GM19351 (cell line): ENCODE measurements around the gene TAPBP.
A peak's percentile ranks its signal among the peaks of the same experiment; 100 is the strongest.
"Not testable (repeated sequence)": the region's sequence is repeated elsewhere in the genome, so short reads cannot be mapped to it uniquely, and the experiment has no call there.

ENCODE experiments used
- ATAC-seq: cut with Tn5 transposase; IDR thresholded peaks from one replicate; pipeline ENCODE4 v1.9.1; 2021; ENCODE audit warnings: mild to moderate bottlenecking, moderate library complexity; ENCODE audit not compliant: unreplicated experiment

TAPBP gene

GRCh38 chr6:33277663-33278391, 36.1 kb downstream of the TAPBP start:
- ATAC-seq = peak; percentile 11

- ATAC-seq = peak; percentile 52
Measured at GRCh38 chr6:33276864-33277662, 36.8 kb downstream of the TAPBP start, which contains the start of gene B3GALT4. TSS of gene B3GALT4 (plus strand) at chr6:33277123. CDS start at chr6:33277420, 297 bp downstream.

DNA sequence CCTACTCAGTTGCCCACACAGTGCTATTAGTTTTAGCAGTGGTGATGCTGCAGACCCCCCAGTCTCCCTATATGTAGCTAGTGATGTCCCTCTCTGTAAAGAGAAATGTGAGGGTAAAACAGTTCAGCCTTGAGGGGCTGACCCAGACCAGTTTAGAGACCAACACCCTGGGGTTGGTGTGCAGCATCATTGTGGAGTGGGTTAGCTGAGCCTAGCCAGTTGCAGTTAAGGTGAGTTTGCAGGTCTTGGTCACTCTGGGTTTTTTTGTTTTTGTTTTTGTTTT, 37.4 kb downstream of the TAPBP start:
- ATAC-seq = no peak

- ATAC-seq = not testable (repeated sequence)
Measured at GRCh38 chr6:33275795-33276580, 37.9 kb downstream of the TAPBP start.

DNA sequence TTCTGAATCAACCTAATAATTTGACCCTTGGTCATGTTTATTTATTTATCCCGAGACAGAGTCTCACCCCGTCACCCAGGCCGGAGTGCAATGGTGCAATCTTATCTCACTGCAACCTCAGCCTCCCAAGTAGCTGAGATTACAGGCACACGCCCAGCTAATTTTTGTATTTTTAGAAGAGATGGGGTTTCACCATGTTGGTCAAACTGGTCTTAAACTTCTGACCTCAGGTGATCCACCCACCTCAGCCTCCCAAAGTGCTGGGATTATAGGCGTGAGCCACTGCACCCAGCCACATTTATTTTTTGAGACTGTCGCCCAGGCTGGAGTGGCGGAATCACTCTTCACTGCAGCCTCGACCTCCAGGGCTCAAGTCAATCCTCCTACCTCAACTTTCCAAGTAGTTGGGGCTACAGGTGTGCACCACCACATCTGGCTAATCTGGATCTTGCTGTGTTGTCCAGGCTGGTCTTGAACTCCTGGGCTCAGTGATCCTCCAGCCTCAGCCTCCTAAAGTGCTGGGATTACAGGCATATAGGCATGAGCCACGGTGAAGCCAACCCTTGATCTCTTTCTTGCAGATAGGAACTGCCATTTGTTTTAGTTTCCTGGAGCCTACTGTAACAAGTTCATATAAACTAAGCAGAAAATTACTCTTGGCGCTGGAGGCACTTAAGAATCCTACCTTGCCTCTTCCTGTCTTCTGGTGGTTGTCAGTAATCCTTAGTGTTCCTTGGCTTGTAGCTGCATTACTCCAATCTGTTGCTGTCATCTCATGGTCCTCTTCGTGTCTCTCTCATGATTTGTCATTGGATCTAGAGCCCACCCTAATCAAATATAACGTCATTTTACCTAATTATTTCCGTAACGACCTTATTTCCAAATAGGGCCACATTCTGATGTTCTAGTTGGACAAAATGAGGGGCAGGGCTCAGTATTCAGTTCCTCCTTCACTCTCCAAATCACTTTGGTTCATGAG, 39.7 kb downstream of the TAPBP start:
- ATAC-seq = no peak

GRCh38 chr6:33273129-33273923, 40.6 kb downstream of the TAPBP start:
- ATAC-seq = no peak

DNA sequence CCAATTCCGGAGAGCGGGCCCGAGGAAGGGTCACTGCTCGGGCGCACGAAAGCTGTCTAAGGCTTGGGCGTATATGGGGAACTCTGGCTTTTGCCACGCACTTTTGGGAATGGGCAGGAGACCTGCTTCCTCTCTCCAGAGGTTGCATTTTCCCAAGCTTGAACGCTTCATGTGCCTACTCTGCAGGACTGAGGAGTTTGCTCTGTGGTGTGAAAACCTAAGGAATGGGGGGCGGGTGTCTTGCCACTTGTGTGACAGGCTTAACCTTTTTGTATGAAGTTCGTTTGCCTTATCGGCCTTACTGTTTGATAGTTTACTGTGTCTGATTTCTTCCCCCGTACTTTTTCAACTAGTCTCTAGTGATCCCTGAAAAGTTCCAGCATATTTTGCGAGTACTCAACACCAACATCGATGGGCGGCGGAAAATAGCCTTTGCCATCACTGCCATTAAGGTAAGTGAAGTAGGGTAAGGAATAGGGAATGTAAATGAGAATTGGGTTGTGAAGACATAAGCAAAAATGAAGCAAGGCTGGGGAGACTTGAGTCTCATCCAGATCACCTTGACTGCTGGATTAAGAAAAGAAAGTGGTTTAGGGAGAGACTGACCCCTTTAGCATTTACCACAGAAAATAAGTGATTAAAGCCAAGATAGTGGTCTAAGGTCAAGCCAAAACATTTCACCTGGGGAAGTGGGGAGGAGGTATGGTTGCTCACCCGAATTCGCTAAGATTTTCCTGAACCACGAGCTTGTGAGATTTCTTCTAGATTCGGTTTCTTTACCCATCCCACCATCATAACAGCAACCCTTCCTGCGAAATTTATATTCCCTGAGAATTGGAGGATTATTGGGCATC, 41.4 kb downstream of the TAPBP start:
- peak; percentile 12 for ATAC-seq

DNA sequence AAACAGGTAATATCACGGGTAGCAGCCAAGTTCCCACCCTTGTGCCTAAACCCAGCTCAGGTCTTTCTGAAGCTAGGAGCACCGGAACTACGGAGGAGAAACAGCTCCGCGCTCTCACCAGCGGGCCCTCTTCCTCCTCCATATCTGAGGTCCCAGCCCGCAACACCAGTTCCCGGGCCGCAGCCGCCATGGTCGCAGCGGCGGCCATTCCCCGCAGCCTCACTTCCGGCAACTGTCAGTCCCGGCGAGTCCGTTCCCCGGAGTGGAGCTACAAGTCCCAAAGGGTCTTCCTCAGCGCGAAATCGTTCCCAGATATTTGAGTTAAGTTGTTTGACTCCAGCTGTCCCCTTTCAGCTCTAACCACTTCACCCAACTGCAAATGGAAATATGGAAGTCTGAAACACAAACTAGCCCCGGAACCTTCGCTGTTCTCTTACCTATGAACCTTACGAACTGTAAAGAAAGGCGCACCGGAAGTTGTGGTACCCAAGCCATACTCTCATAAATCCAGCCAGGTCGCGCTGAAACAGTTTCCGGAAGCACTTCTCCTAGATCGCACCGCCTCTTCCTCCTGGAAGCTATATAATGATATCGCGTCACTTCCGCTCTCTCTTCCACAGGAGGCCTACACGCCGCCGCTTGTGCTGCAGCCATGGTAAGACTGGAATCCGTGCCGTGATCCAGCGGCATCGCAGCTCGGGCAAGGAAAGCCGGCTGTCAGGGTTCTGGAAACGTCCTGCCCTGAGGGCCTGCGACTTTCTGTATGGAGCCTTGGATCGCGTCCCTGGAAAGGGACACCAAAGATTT, 42.2 kb downstream of the TAPBP start, which contains the start of the genes RPS18 and VPS52:
Gene RPS18 (plus strand): TSS at position 608 of the 807 bp plus-strand sequence. CDS start 45 bp downstream, at position 653.
Gene VPS52 (minus strand): TSS at position 409 of the 807 bp plus-strand sequence. CDS start 201 bp downstream, at position 208.
- ATAC-seq = peak; percentile 69

GRCh38 chr6:33271117-33271467, 42.8 kb downstream of the TAPBP start:
- ATAC-seq = peak; percentile 16

DNA sequence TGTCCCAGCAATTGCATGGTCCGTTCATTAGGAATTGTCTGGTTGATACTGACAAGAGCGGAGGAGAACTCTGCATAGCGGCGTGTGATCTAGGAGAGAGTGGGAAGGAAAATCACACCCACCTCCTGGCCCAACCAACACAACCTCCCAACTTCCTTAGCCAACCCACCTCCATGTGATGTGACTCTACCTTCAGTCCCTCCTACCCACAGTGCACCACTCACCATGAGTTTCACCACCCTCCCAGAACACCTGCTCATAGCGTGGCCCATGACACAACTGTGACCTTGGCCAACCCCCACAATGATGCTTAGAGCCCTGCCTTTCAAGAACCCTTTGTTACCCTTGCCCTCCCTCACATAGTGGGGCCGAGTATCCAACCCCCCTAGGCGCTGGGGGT, 49.9 kb downstream of the TAPBP start:
- ATAC-seq = no peak

GRCh38 chr6:33262490-33262889, 51.4 kb downstream of the TAPBP start:
- not testable (repeated sequence) for ATAC-seq

DNA sequence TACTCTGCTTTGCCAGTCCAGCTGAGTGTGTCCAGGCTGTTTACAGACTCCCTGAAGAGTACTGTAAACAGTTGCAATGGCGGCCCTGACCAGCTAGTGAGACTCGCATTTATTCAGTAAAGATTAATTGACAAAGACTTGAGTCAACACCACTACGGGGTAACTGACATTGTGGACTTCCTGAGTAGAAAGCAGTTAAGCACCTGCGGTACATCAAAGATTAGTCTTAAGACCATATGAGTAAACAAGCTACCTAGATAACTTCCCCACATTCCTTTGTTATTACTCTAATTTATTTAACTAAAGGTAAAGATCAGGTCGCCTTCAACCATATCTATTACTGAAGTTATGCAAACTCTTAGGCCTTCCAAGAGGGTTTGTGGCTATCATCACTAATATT, 54.8 kb downstream of the TAPBP start:
- ATAC-seq = no peak

DNA sequence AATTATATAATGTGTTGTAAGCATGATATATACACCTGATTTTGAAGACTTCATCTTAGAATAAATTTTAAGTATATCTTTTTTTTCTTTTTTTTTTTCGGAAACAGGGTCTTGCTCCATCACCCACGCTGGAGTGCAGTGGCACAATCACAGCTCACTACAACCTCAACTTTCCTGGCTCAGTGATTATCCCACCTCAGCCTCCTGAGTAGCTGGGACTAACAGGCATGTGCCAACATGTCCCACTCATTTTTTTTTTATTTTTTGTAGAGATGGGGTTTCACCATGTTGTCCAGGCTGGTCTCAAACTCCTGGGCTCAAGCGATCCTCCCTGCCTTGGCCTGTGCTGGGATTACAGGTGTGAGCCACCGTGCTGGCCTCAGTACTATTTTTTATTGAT, 59.3 kb downstream of the TAPBP start:
- ATAC-seq = no peak

DNA sequence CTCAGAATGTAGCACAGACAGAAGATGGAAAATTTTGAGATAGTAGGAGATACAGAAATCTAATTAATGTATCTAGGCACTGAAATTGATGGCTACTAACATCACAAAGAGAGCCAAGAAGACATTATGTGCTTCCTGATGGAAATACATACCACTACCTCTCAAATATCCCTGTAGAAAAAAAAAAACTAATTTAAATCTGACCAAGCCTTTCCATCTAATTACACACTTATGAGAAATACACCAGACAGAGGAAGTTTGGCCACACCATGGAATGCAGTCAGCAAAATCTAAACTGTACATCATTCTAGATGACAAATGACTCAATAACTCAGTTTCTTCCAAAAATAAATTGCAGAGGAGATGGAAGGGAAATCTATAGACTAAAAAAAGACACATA, 61.1 kb downstream of the TAPBP start:
- no peak for ATAC-seq

GRCh38 chr6:33251395-33252012, 62.4 kb downstream of the TAPBP start:
- ATAC-seq = no peak

DNA sequence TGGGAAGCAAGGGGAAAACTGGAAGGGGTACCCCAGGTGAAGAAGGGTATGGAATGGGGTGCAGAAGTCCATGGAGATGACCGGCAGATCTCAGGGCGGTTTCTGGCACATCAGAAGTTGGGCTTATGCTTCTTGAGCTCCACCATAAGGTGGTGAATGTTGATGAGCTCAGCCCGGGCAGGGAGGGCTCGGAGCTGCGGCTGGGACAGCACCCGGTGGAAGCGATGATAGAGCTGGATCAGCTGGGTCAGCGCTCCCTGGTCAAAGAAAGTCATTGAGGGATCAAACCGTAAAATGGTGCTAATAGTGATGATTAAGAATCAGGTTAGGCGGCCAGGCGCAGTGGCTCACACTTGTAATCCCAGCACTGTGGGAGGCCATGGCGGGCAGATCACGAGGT, 63.1 kb downstream of the TAPBP start:
- ATAC-seq = no peak
